NCI-H2081 (cell line): ENCODE results near the gene AGO3.
A peak's percentile ranks its signal among the peaks of the same experiment; 100 is the strongest.
"Not testable (repeated sequence)": the region's sequence is repeated elsewhere in the genome, so short reads cannot be mapped to it uniquely, and the experiment has no call there.

Experiments used
- DNase-seq, 2 experiments: peaks; one replicate each; lab custom pipeline; 2025; lab: John Stamatoyannopoulos, UW

AGO3 gene

DNA sequence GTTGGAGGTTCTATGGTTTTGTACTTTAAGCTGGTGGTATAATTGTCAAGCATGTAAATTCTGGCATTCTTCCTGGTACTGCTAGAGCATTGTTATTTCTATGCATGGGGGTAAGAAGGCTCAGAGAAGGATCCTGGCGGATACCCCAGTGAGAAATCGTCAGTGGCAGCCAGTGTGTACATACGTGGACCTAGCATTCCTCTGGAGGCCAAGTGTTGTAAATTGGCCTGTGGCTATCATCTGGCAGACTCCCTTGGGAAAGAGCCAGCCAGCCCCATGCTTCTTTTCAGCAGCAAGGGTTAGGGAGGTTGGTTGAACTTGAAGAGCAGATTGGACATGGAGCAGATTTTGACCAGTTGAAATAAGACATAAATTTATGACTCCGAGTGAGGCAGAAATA, 5.2 kb upstream of the AGO3 start:
- DNase-seq: no peak

DNA sequence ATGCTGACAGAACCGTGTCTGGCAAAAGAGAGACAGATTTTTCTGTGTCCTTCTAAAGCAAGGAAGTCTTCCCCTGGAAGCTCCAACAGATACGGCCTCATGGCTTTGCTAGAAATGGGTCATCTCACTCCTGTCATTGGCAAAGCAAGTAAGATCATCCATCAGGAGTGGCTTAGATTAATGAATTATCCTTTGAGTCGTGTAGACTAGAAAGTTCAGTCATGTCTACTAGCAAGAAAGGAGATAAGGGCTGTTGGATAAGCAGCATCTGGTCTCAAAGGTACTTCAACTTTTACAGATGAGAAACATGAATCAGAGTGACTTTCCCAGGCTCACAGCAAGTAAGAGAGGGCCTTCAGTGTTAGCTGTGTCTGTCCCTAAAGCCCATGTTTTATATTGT, 3.4 kb upstream of the AGO3 start:
- no peak for DNase-seq

DNA sequence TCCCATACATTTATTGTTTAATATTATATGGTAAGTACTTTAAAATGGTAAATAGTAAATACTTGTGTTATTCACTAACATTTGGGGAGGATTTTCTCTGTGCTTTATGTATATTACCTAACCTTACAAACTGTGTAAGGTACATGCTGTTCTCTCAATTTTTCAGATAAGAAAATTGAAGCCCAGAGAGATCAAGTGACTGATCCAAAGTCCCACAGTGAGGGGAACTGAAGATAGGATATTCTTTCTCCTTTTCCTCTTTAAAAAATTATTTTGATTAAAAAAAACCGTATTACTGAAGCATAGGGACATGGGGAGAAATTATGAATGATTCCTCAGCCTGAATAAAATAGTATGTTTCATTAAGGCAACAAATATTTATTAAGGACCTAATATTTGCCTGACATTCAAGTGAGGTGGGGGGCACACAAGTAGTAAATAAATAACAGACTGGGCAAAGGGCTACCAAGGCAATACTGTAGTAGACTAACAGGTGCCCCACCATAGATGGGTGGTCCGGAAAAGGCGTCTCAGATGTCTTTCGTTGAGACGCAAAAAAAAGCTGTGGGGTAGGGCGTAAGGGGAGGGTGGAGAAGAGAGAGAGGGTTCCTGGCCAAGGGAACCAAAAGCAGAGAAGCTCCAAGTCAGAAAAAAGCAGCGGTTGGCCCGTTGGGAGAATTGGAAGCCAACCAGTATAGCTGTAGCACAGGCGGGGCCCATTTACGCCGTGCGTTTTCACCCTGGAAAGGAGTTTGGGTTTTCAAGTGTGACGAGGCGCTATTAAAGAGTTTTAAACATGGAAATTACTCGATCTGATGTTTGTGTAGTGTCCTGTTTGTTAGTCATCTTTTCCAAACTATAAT, 944 bp upstream of the AGO3 start:
- peak; percentile 29 to 70 for DNase-seq

GRCh38 chr1:35931446-35932157, 697 bp downstream of the AGO3 start:
- peak; percentile 49 to 59 for DNase-seq

GRCh38 chr1:35932158-35932636, 1.3 kb downstream of the AGO3 start:
- no peak for DNase-seq

DNA sequence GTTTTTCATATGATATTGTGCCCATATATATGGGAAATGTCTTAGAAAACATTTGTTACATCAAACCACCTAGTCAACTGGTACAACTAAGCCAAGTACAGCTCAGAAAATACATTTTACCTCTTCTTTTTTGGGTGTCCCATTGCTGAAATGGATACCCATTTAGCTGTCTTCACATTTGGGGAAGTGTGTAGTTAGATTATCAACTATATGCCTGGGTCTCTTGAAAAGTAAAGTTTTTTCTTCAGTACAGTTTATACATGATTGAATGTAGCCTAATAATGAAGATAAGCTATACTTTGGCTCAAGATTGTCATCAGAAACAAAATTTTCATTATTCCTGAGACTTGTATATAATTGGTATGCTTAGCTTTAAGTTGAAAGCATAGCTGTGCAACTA, 2.0 kb downstream of the AGO3 start:
- DNase-seq: no peak

GRCh38 chr1:35935442-35936388, 4.8 kb downstream of the AGO3 start:
- DNase-seq: no peak

GRCh38 chr1:35936838-35937237, 5.9 kb downstream of the AGO3 start:
- no peak for DNase-seq

GRCh38 chr1:35939484-35939883, 8.6 kb downstream of the AGO3 start:
- DNase-seq: no peak

GRCh38 chr1:35945327-35945726, 14.4 kb downstream of the AGO3 start:
- no peak for DNase-seq

- DNase-seq: no peak
Observed at GRCh38 chr1:35947547-35947946, 16.6 kb downstream of the AGO3 start.

GRCh38 chr1:35958558-35958957, 27.7 kb downstream of the AGO3 start:
- no peak for DNase-seq

DNA sequence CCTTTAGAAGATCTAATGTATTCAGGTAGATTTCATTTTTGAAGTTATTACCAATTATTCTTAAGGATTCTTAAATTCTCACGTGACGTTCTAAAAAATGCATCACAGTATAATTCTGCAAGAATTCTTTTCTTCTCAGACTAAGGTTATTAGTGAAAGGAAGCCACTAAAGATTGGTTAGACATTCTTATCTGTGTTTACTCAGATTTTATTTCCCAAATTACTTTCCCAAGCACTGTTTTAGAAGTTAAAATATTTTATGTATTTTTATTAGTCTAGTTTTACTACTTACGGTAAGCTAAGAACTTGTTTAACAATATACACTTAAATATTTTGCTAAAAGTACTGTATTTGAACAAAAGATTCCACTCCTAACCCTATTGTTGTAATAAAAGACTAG, 28.4 kb downstream of the AGO3 start:
- DNase-seq: no peak

DNA sequence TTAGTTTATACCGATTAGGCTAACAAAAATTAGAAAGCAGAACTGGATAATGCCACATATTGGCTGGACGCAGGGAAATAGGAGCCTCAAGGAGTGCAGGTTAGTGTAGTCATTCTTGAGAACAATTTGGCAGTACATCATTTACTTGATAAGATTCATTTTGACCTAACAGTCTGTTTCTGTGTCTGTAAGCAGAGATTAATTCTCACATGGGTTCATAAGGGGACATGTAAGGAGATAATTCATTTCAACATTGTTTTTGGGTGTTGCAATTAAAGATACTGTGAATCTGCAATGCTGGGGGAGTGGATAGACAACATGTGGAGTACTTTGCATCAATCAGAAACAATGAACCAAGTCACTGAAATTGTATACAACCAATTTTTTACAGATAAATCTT, 32.0 kb downstream of the AGO3 start:
- DNase-seq: no peak

- DNase-seq: not testable (repeated sequence)
Observed at GRCh38 chr1:35964277-35964676, 33.4 kb downstream of the AGO3 start.

- DNase-seq: no peak
Observed at GRCh38 chr1:35968396-35968795, 37.5 kb downstream of the AGO3 start.

DNA sequence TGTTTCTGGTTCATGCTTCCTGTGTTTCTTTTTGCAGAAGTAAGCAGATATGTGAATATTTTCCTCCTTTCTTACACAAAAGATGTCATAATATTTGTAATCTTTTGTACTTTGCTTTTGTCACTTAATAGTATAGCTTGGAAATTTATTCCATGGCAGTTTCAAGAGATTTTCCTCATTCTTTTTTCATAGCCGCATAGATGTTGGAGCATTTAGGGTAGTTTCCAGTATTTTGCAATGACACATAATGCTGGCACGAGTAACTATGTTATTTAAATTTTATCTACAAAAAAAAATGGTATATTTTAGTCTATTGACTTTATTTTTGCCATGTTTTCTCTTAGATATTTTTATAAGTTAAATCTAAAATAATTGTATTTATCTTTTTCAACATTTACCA, 40.7 kb downstream of the AGO3 start:
- no peak for DNase-seq

DNA sequence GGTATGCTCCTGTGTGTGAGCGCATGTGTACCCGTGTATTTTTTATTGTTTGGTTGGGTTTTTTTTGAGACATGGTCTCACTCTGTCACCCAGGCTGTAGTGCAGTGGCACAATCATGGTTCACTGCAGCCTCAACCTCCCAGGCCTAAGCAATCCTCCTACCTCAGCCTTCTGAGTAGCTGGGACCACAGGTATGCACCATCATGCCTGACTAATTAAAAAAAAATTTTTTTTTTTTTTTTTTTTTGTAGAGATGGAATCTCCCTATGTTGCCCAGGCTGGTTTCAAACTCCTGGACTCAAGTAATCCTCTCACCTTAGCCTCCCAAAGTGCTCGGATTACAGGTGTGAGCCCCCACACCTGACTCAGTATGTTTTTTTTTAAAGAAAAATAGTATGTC, 41.7 kb downstream of the AGO3 start:
- DNase-seq: not testable (repeated sequence)

GRCh38 chr1:35980090-35980489, 49.2 kb downstream of the AGO3 start:
- no peak for DNase-seq

DNA sequence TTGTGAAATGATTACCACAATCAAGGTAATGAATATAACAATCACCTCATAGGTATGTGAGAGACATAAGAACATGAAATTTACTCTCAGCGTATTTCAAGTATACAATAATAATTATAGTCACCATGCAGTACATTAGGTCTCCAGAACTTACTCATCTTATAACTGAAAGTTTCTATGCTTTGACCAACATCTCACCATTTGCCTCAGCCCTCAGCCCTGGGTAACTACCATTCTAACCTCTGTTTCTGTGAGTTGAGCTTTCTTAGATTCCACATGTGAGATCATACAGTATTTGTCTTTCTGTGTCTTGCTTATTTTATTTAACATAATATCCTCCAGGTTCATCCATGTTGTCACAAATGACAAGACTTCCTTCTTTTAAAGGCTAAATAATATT, 57.3 kb downstream of the AGO3 start:
- DNase-seq: no peak

GRCh38 chr1:36006941-36007500, 76.1 kb downstream of the AGO3 start:
- DNase-seq: no peak

DNA sequence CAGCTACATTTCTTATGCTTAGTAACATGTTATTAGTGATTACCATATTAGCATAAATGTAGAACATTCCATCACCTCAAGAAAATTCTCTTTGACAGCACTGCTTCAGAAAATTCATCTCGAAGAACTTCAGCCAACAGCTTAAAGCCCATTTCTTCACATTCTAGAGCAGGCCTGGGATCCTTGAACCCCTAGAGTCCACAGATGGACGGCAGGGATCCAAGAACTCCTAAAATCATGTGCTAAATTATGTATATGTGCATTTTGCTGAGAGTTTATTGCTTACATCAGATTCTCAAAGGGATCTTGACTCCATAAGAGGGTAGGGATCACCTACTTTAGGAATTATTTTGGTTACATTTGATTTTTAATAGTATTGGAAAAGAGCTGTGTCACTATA, 76.8 kb downstream of the AGO3 start:
- DNase-seq: no peak
